ENCODE results near the gene SUMO2. TPM values are rescaled to one million over a fixed set of nuclear protein-coding genes. Genes with fewer than 3 reads are reported as not detected.

Gene SUMO2
- total and polyA plus RNA-seq, 2 of the 4 experiments (the other 2 are of a cell fraction), result 71.3 to 83.7 TPM

DNA sequence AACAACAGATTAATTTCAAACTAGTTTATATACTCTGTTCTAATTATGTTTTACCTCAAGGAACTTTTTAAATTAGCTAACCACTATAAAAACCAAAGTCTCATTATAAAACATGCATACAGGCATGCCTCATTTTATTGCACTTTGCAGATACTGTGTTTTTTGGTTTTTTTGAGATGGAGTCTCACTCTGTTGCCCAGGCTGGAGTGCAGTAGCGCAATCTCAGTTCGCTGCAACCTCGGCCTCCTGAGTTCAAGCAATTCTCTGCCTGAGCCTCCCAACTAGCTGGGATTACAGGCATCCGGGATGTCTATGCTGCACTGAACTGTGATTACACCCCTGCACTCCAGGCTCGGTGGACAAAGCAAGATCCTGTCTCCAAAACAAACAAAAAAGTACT is 19.7 kb downstream of the SUMO2 start:
- no peak overlapping the region for H3K27ac ChIP-seq (ENCODE audit: insufficient read depth, low read length)
- no peak overlapping the region for H3K56ac ChIP-seq (ENCODE audit: extremely low read depth, insufficient read depth, low read length)
- H3K27me3 ChIP-seq (ENCODE audit: control insufficient read depth, insufficient read depth, low read length), result no peaks in the 10 kb centered on the region
- H4K20me1 ChIP-seq (ENCODE audit: insufficient read depth, low read length), result no peaks in the 10 kb centered on the region
- H3K18ac ChIP-seq (ENCODE audit: low read depth, low read length), result no peak overlapping the region
- no peak overlapping the region for H3K4me2 ChIP-seq (ENCODE audit: low read depth, low read length)
- no peak overlapping the region for H2AK5ac ChIP-seq (ENCODE audit: low read depth, low read length)
- no peak overlapping the region for H4K5ac ChIP-seq (ENCODE audit: low read depth, low read length)
- H4K91ac ChIP-seq (ENCODE audit: insufficient read depth, low read depth, low read length), result no peak overlapping the region
- BruUV-seq (replicated peaks), result no TSS peak
- no peak overlapping the region for H2BK5ac ChIP-seq (ENCODE audit: low read depth, low read length, poor library complexity, severe bottlenecking)
- dilution Hi-C loops (cut with HindIII; ENCODE audit: low sequenced_read_pairs, unreplicated experiment), result no loop called here
- peaks cover 32% of the 10 kb centered on the region for H3K36me3 ChIP-seq (ENCODE audit: control insufficient read depth, insufficient read depth, low read length)
- H3K9me3 ChIP-seq (ENCODE audit: control insufficient read depth, insufficient read depth, low read length), result no peaks in the 10 kb centered on the region
- 88% methylated on average over 4 of the region's 5 CpGs; no CpG with 5 or more reads in 1 of the 2 experiments for WGBS, 2 experiments (ENCODE audit: extremely low coverage in 2 of 2, insufficient read length in 1 of 2)
- H2BK15ac ChIP-seq (ENCODE audit: low read depth, low read length), result no peak overlapping the region
- H2BK120ac ChIP-seq (ENCODE audit: low read depth, low read length), result no peak overlapping the region
- no peak overlapping the region for H3K23ac ChIP-seq (ENCODE audit: low read depth, low read length)
- ATAC-seq (ENCODE audit: low read depth), result no peak
- peaks cover 6 to 37% of the 10 kb centered on the region in 2 experiments; a peak in 3 of 4 replicates for H3K79me1 ChIP-seq (ENCODE audit: low read depth in 1 of 2, low read length in 2 of 2)
- in situ Hi-C loops (cut with MboI; ENCODE audit: low sequenced_read_pairs), result no loop called here
- H3K9ac ChIP-seq (ENCODE audit: low read depth, low read length), result no peak overlapping the region
- peaks cover 3% of the 10 kb centered on the region for H3K4me1 ChIP-seq (ENCODE audit: control insufficient read depth, insufficient read depth, low read length)
- ChIA-PET CTCF (interaction anchor here (0.8 kb wide), 1 partner anchor 9 kb away, joined by 3 read pairs; no protein-coding TSS in a partner anchor), POLR2A (ENCODE audit: unreplicated experiment) (no interaction called here)
- no peak overlapping the region for H4K8ac ChIP-seq (ENCODE audit: low read depth in 2 of 2, low read length in 2 of 2)
- H3K9me1 ChIP-seq (ENCODE audit: insufficient read depth, low read length), result peaks cover 3% of the 10 kb centered on the region; the same call in 1 of the 2 replicates
- no peak overlapping the region for H3K4ac ChIP-seq (ENCODE audit: low read depth, low read length)
- H3K14ac ChIP-seq (replicated peaks; ENCODE audit: low read depth, low read length), result no peak overlapping the region
- TF ChIP-seq CHD1 (IDR thresholded peaks at IDR 0.05; ENCODE audit: low read depth, low read length), result no peak
- no peak for TF ChIP-seq POLR2A (IDR thresholded peaks at IDR 0.05; ENCODE audit: low read depth, low read length)
- no peak for TF ChIP-seq NFE2L2 (IDR thresholded peaks at IDR 0.05; ENCODE audit: low read depth, low read length)
- no peak for TF ChIP-seq MAFK (IDR thresholded peaks at IDR 0.05; ENCODE audit: low read depth, low read length)
- no peak for TF ChIP-seq SMC3 (IDR thresholded peaks at IDR 0.05; ENCODE audit: low read depth, low read length)
- TF ChIP-seq RAD21 (IDR thresholded peaks at IDR 0.05; ENCODE audit: low read length), result no peak
- H2BK20ac ChIP-seq (ENCODE audit: low read depth, low read length), result no peak overlapping the region
- DNase-seq, result no peak
- H2AFZ ChIP-seq (replicated peaks; ENCODE audit: low read length, poor library complexity), result no peak overlapping the region
- intact Hi-C loops (cut with micrococcal nuclease), result no loop called here
- no peak overlapping the region for H3K4me3 ChIP-seq (ENCODE audit: insufficient read depth, low read depth, low read length)
- H2AK9ac ChIP-seq (replicated peaks; ENCODE audit: low read depth, low read length, poor library complexity), result no peak overlapping the region

All from IMR-90 (cell line).